Vagina (tissue), 2 donors: ENCODE results near the gene NXPH2.

Source experiments
- CTCF ChIP-seq, 3 experiments: fragments of 450-650 bp in 2 of 3; fragments of 200-600 bp in 1 of 3; sonication (generic) in 1 of 3; IDR thresholded peaks; one replicate each; pipeline ENCODE4 v1.5.1; 2017 to 2019; ENCODE audit warnings: antibody characterized with exemption in 3 of 3, mild to moderate bottlenecking in 2 of 3, moderate library complexity in 2 of 3
- POLR2A ChIP-seq, 2 donors: fragments of 450-650 bp; IDR thresholded peaks; one replicate each; pipeline ENCODE4 v1.6.1; 2017; ENCODE audit warnings: antibody characterized with exemption in 2 of 2, mild to moderate bottlenecking in 2 of 2, moderate library complexity in 2 of 2

GRCh38 chr2:138671566-138671965 is 108.6 kb downstream of the NXPH2 start:
- TF ChIP-seq CTCF (IDR thresholded peaks at IDR 0.05) (no peak), POLR2A (IDR thresholded peaks at IDR 0.05) (no peak)
